PC-9 (cell line): ENCODE results near the gene ABCB6.

ENCODE experiments used
- EZH2 ChIP-seq: fragments of 200-600 bp; sonication (generic); IDR thresholded peaks from 2 replicates; pipeline ENCODE4 v1.8.0; 2017; ENCODE audit warnings: antibody characterized with exemption, low read depth
- TF ChIP-seq, protein P1 (sequence below): fragments of 200-600 bp; sonication (generic); conservative IDR thresholded peaks from 2 replicates; pipeline ENCODE4 v1.6.1; 2017; ENCODE audit warnings: mixed run types, antibody characterized with exemption, mild to moderate bottlenecking, moderate library complexity

DNA sequence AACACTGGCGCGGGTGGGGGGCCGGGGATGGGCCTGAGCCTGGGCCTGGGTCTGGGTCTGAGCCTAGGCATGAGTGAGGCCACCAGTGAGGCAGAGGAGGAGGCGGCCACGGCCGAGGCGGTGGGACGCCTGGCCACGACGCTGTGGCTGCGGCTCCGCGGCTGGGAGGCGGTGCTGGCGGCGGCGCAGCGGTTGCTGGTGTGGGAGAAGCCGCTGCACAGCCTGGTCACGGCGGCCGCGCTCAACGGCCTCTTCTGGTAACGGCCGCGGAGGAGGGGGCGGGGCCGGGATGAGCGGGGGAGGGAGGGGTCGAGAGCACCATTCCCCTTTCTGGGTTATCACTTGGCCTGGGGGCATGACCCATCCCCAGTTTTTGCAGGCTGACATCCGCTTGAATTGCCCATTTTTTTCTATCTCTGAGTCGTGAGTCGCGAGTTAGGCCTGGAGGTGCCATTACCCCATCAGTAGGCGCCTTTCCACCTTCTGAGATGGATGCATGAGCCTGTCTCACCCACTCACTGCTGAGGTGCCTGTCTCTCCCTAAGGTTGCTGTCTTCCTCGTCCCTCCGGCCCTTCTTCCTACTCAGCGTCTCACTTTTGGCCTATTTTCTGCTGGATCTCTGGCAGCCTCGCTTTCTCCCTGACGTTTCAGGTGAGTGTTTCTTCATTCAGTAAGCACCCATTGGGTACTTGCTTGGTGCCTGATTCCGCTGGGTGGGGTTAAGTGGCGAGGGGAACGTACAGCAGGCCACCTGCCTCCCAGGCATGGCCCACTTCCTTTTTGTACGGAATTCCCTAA, 40.2 kb downstream of the ABCB6 start:
- TF ChIP-seq, protein P1, sequence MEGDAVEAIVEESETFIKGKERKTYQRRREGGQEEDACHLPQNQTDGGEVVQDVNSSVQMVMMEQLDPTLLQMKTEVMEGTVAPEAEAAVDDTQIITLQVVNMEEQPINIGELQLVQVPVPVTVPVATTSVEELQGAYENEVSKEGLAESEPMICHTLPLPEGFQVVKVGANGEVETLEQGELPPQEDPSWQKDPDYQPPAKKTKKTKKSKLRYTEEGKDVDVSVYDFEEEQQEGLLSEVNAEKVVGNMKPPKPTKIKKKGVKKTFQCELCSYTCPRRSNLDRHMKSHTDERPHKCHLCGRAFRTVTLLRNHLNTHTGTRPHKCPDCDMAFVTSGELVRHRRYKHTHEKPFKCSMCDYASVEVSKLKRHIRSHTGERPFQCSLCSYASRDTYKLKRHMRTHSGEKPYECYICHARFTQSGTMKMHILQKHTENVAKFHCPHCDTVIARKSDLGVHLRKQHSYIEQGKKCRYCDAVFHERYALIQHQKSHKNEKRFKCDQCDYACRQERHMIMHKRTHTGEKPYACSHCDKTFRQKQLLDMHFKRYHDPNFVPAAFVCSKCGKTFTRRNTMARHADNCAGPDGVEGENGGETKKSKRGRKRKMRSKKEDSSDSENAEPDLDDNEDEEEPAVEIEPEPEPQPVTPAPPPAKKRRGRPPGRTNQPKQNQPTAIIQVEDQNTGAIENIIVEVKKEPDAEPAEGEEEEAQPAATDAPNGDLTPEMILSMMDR: no peak
- no peak for TF ChIP-seq EZH2
